PC-9 (cell line): Measurements from ENCODE around the gene PACRG.

Experiments used
- CTCF ChIP-seq: fragments of 200-600 bp; sonication (generic); conservative IDR thresholded peaks from 2 replicates; pipeline ENCODE4 v1.6.1; 2017; ENCODE audit warnings: mixed run types, antibody characterized with exemption, mild to moderate bottlenecking, moderate library complexity
- EZH2 ChIP-seq: fragments of 200-600 bp; sonication (generic); IDR thresholded peaks from 2 replicates; pipeline ENCODE4 v1.8.0; 2017; ENCODE audit warnings: antibody characterized with exemption, low read depth

DNA sequence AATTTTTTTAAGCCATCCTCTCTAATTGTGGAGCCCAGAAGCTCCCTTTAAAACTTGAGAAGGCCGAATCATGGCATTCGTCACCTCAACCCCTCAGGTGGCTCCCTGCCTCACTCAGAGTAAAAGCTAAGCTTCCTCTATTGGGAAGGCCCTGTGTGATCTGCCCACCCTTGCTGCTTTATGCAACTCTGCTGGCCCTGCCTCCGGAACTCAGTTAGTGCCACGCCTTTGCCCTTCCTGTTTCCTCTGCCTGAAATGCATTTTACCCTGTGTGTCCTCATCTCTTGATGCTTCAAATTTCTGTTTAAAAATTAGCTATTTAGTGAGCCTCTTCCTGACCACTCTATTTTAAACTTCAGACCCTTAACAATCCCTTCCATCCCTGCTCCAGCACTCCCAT, 5.7 kb downstream of the PACRG start:
- TF ChIP-seq CTCF (no peak), EZH2 (no peak)
